Vagina (tissue), 2 donors: ENCODE data around the gene GPR85.

ENCODE experiments used
- POLR2A ChIP-seq, 2 donors: fragments of 450-650 bp; IDR thresholded peaks; one replicate each; pipeline ENCODE4 v1.6.1; 2017; ENCODE audit warnings: antibody characterized with exemption in 2 of 2, mild to moderate bottlenecking in 2 of 2, moderate library complexity in 2 of 2
- TF ChIP-seq, protein P1 (sequence below), 3 experiments: fragments of 450-650 bp in 2 of 3; fragments of 200-600 bp in 1 of 3; sonication (generic) in 1 of 3; IDR thresholded peaks; one replicate each; pipeline ENCODE4 v1.5.1; 2017 to 2019; ENCODE audit warnings: antibody characterized with exemption in 3 of 3, mild to moderate bottlenecking in 2 of 3, moderate library complexity in 2 of 3

DNA sequence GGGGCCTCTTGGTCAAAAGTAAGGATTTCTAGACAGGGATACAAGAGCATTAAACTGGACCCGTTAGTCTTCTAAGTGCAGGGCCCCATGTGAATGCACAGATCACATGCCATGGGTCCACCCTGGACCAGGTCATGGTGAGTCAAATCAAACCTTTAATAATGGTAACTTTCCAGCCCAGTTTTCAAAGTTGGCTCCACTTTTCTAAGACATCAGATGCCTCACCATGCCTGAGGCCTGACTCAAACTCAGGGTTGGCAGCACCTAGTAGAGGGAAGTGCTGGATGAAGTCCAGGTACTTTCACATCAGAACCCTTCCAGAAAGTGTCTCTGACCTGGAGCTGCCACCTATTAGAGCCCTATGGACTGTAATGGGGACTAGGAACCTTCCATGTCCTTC is 41.4 kb upstream of the GPR85 start:
- TF ChIP-seq, protein P1, sequence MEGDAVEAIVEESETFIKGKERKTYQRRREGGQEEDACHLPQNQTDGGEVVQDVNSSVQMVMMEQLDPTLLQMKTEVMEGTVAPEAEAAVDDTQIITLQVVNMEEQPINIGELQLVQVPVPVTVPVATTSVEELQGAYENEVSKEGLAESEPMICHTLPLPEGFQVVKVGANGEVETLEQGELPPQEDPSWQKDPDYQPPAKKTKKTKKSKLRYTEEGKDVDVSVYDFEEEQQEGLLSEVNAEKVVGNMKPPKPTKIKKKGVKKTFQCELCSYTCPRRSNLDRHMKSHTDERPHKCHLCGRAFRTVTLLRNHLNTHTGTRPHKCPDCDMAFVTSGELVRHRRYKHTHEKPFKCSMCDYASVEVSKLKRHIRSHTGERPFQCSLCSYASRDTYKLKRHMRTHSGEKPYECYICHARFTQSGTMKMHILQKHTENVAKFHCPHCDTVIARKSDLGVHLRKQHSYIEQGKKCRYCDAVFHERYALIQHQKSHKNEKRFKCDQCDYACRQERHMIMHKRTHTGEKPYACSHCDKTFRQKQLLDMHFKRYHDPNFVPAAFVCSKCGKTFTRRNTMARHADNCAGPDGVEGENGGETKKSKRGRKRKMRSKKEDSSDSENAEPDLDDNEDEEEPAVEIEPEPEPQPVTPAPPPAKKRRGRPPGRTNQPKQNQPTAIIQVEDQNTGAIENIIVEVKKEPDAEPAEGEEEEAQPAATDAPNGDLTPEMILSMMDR (IDR thresholded peaks at IDR 0.05): no peak
- TF ChIP-seq POLR2A (IDR thresholded peaks at IDR 0.05): no peak
